GM21515 (cell line): ENCODE data around the gene LYSMD1.
"Not testable (repeated sequence)": the region's sequence is repeated elsewhere in the genome, so short reads cannot be mapped to it uniquely, and the experiment has no call there.

Experiments used
- ATAC-seq: cut with Tn5 transposase; IDR thresholded peaks from one replicate; pipeline ENCODE4 v1.9.1; 2021; ENCODE audit not compliant: unreplicated experiment

The LYSMD1 gene

GRCh38 chr1:151165738-151166504 is at the start of gene LYSMD1, which contains the start of gene SCNM1:
TSS of gene LYSMD1 (minus strand) at chr1:151165902. CDS start at chr1:151165258, 644 bp downstream.
TSS of gene SCNM1 (plus strand) at chr1:151166144. CDS start at chr1:151166153, 9 bp downstream.
- ATAC-seq: peak; percentile 80

- ATAC-seq: no peak
Observed at GRCh38 chr1:151213560-151213959, 47.9 kb upstream of the LYSMD1 start.

- no peak for ATAC-seq
Observed at GRCh38 chr1:151211972-151212705, 46.4 kb upstream of the LYSMD1 start.

GRCh38 chr1:151210830-151211229 is 45.1 kb upstream of the LYSMD1 start:
- ATAC-seq: no peak

GRCh38 chr1:151205381-151205965 is 39.8 kb upstream of the LYSMD1 start:
- ATAC-seq: not testable (repeated sequence)

- no peak for ATAC-seq
Observed at GRCh38 chr1:151199873-151200581, 34.3 kb upstream of the LYSMD1 start.

GRCh38 chr1:151198254-151199127 is 32.8 kb upstream of the LYSMD1 start, which contains the start of gene PIP5K1A:
TSS of gene PIP5K1A (plus strand) at chr1:151198552. CDS start at chr1:151198997, 445 bp downstream.
- peak; percentile 76 for ATAC-seq

GRCh38 chr1:151197863-151198253 is 32.2 kb upstream of the LYSMD1 start:
- ATAC-seq: no peak

- ATAC-seq: no peak
Observed at GRCh38 chr1:151196292-151196800, 30.6 kb upstream of the LYSMD1 start.

GRCh38 chr1:151194894-151195594 is 29.3 kb upstream of the LYSMD1 start:
- ATAC-seq: not testable (repeated sequence)

- no peak for ATAC-seq
Observed at GRCh38 chr1:151193856-151194255, 28.2 kb upstream of the LYSMD1 start.

- ATAC-seq: no peak
Observed at GRCh38 chr1:151193304-151193703, 27.6 kb upstream of the LYSMD1 start.

- no peak for ATAC-seq
Observed at GRCh38 chr1:151192047-151192446, 26.3 kb upstream of the LYSMD1 start.

GRCh38 chr1:151189637-151190445 is 24.1 kb upstream of the LYSMD1 start, which contains the start of gene VPS72:
TSS of gene VPS72 (minus strand) at chr1:151190197. CDS start at chr1:151190121, 76 bp downstream.
- peak; percentile 77 for ATAC-seq

GRCh38 chr1:151188667-151189066 is 23.0 kb upstream of the LYSMD1 start:
- not testable (repeated sequence) for ATAC-seq

GRCh38 chr1:151187205-151187604 is 21.5 kb upstream of the LYSMD1 start:
- ATAC-seq: no peak

GRCh38 chr1:151184211-151184610 is 18.5 kb upstream of the LYSMD1 start:
- ATAC-seq: no peak

- ATAC-seq: no peak
Observed at GRCh38 chr1:151176514-151177045, 10.9 kb upstream of the LYSMD1 start.
